ENCODE measurements around the gene SRP68.
A peak's percentile ranks its signal among the peaks of the same experiment; 100 is the strongest.

- TF ChIP-seq EP300 (IDR thresholded peaks at IDR 0.05): no peak
- TF ChIP-seq POLR2A (IDR thresholded peaks at IDR 0.05; ENCODE audit: low read length): no peak
- no peak for TF ChIP-seq KDM5A (IDR thresholded peaks at IDR 0.05)
- peak; percentile 29; the same call in 2 of the 3 replicates for TF ChIP-seq CTCF (IDR thresholded peaks at IDR 0.05)
- TF ChIP-seq BCL3 (IDR thresholded peaks at IDR 0.05): no peak
- TF ChIP-seq POLR2AphosphoS2 (conservative IDR thresholded peaks at IDR 0.05; ENCODE audit: low read length): no peak
- no peak for TF ChIP-seq TFCP2L1 (CRISPR knock-in tag; IDR thresholded peaks at IDR 0.05)
Observed at GRCh38 chr17:76107509-76107908, 35.2 kb upstream of the SRP68 start.

Data from A549 (cell line).